WTC11 (cell line): ENCODE data around the gene IFITM5.

Experiments
- ATF1 ChIP-seq: sonication (generic); formaldehyde crosslinking; IDR thresholded peaks from 2 replicates; pipeline ENCODE4 v1.8.1; 2023; ENCODE audit warnings: mild to moderate bottlenecking, moderate library complexity, missing genetic modification reagents
- CTCF ChIP-seq: fragments of 200-600 bp; IDR thresholded peaks from 2 replicates; pipeline ENCODE4 v1.8.0; 2022; ENCODE audit warnings: antibody characterized with exemption
- E2F1 ChIP-seq: sonication (generic); formaldehyde crosslinking; IDR thresholded peaks from 2 replicates; pipeline ENCODE4 v1.8.0; 2022; ENCODE audit warnings: mild to moderate bottlenecking, missing genetic modification reagents
- JUN ChIP-seq: sonication (generic); formaldehyde crosslinking; IDR thresholded peaks from 2 replicates; pipeline ENCODE4 v1.8.0; 2023; ENCODE audit warnings: mild to moderate bottlenecking, missing genetic modification reagents
- MAX ChIP-seq: sonication (generic); formaldehyde crosslinking; IDR thresholded peaks from 2 replicates; pipeline ENCODE4 v1.8.0; 2022; ENCODE audit warnings: mild to moderate bottlenecking, missing genetic modification reagents
- NFYB ChIP-seq: sonication (generic); formaldehyde crosslinking; conservative IDR thresholded peaks from 2 replicates; pipeline ENCODE4 v1.8.0; 2022; ENCODE audit warnings: low read depth, missing genetic modification reagents

GRCh38 chr11:327581-327923 is 28.2 kb upstream of the IFITM5 start:
- TF ChIP-seq MAX (CRISPR knock-in tag) (no peak), ATF1 (no peak), E2F1 (CRISPR knock-in tag) (no peak), CTCF (no peak), NFYB (no peak), JUN (CRISPR knock-in tag) (no peak)
